ENCODE data around the gene PPP4R3B.
"Not testable (repeated sequence)": the region's sequence is repeated elsewhere in the genome, so short reads cannot be mapped to it uniquely, and the experiment has no call there.

The PPP4R3B gene

DNA sequence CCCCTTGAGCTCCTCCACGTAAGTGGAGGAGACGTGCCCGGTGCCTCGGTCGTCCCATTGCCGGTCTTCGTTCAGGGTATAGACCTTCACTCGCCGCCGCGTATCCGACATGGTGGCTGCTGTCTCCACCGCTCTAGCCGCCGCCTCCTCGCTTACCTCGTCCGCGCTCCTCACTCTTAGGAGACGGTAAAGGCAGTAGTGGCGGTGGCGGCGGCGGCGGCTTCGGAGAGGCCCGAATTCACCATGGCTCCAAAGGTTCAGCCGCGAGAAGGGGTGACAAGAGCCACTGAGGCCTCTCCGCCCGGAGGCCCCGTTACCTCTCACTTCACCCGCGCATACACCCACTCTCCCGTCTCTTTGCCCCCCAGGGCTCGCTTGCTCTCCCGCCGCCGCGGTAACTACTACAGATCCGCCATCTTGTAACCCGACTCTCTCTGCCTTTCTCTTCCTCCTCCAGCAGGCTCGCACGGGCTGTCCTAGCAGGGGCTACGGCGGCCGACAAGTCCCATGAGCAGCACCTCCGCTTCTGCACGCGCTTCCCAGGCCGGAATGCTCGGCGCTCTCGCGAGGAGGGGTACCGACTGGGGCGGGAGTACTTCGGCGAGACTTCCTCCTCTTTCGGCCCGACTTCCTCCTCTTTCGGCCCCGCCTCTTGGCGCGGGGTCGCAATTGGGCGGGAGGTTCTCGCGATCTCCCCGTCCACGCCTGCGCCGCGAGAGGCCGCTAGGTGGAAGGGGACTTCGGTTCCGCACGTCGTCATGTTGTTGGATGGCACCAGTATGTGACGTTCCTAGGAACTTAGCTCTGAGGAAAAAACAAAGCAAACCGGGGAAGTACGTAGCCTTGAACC lies at the start of gene PPP4R3B:
TSS of gene PPP4R3B (minus strand) at position 448 of the 850 bp plus-strand sequence. CDS start at position 111, 337 bp downstream.
- DNase-seq (ENCODE audit: low read depth): peak; percentile 99

DNA sequence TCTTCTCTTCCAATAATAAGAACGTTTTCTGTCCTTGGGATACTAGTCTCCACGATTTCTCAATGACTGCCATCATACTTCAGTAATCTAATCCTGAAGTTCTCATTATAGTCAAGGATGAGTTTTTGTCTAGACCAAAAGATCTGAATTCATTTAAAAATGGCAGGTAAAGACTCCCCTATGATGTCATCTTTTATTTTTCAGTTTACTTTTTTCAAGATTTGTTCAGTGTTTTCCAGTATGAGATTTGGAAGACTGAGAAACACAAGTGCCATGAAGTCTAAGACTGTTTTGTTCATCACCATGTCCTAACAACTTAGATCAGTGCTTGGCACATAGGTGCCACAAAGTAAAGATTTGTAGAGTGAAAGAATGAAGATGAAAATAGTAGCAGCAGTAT lies 35.8 kb upstream of the PPP4R3B start:
- no peak for DNase-seq (ENCODE audit: low read depth)

DNA sequence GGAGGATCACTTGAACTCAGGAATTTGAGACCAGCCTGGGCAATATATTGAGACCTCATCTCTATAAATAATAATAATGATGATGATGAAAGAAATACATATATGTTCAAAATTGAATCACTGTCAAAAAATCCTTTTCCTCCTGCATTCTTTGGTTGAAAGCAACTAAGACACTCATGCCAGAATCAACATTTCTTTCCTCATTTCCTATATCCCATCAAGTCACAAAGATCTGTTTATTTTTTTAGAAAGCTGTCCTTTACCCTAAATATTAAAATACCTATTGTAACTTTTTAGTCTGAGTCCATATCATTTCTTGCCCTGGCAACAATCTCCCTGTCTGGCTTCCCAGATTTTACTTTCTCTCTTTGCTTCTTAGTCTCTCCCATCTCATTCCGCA lies 31.8 kb upstream of the PPP4R3B start:
- no peak for DNase-seq (ENCODE audit: low read depth)

DNA sequence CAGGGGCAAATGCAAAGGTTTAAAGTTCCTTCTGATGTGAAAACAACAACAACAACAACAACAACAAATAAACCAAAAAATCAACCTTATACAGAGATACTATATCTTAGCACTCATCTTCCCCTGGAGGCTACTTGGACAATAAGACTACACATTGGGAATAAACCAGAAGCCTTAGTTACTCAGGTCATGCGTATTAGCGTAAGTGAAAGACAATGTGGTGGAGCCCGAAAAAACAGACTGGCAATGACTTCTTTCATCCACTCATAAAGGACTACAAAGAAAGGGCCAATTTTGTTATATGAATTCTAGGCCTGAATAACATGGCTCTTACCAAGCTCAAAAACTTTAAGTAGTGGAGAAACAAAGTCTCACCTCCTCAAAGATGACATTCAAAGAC lies 19.4 kb upstream of the PPP4R3B start:
- DNase-seq (ENCODE audit: low read depth): no peak

DNA sequence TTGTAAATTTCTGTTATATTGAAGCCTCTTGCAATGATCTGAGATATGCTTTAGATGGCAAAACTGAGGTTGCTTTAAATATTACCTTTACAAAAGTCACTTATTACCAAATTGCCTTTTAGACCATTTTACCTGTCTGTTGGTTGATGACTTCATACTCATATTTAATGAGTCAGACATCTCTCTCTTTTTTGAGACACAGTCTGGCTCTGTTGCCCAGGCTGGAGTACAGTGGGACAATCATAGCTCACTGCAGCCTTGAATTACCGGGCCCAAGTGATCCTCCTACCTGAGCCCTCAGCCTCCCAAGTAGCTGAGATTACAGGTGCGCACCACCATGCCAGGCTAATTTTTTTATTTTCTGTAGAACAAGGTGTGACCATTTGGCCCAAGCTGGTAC lies 11.5 kb upstream of the PPP4R3B start:
- no peak for DNase-seq (ENCODE audit: low read depth)

DNA sequence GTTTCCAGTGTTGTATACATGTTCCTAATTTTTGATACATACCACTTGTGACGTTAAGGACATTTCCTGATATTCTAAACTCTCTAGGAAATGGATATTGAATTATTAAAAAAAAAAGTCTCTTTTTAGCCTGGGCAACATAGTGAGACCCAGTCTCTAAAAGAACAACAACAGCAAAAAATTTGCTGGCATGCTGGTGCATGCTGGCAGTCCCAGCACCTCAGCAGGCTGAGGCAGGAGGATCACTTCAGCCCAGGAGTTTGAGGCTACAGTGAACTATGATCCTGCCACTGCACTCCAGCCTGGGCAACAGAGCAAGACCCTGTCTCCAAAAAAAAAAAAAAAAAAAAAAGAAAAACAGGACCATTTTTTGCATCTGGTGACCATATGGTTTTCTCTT lies 10.5 kb upstream of the PPP4R3B start:
- DNase-seq (ENCODE audit: low read depth): no peak

DNA sequence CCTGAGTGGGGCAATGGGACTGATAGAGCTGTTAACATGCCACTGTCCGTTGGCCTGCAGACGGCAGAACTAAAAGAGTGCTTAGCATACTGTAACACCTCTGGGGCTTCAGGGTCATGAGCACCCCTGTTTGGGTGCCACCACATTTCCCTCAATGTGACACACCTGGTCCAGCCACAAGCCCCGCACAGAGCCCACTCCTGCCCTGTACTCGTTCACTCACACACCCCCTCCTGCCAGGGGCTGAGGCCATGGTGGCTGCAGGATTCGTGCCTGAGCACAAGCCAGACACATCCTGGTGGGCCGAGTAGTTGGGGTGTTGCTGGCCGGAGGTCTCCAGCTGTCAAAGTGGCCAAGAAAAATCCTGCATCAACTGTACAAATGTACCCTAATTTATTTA lies 4.4 kb upstream of the PPP4R3B start:
- DNase-seq (ENCODE audit: low read depth): no peak

DNA sequence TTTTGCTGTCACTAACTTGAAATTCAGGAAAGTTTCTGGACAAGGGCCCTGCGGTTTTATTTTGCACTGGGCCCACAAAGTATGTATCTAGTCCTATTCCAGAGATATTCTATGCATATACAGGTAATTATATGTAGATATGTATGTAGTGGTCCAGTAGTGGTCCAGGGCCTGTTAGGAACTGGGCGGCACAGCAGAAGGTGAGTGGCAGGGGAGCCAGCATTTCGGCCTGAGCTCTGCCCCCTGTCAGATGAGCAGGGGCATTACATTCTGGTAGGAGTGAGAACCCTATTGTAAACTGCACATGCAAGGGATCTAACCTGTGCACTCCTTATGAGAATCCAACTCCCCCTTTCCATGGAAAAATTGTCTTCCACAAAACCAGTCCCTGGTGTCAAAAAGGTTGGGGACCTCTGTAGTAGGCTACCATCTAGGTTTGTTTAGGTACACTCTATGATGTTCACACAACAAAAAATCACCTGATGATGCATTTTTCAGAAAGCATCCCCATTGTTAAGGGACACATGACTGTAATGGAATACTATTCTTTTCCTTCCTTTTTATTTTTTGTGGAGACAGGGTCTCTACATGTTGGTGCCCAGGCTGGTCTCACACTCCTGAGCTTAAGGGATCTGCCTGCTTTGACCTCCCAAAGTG lies 2.8 kb upstream of the PPP4R3B start:
- DNase-seq (ENCODE audit: low read depth): peak; percentile 31

DNA sequence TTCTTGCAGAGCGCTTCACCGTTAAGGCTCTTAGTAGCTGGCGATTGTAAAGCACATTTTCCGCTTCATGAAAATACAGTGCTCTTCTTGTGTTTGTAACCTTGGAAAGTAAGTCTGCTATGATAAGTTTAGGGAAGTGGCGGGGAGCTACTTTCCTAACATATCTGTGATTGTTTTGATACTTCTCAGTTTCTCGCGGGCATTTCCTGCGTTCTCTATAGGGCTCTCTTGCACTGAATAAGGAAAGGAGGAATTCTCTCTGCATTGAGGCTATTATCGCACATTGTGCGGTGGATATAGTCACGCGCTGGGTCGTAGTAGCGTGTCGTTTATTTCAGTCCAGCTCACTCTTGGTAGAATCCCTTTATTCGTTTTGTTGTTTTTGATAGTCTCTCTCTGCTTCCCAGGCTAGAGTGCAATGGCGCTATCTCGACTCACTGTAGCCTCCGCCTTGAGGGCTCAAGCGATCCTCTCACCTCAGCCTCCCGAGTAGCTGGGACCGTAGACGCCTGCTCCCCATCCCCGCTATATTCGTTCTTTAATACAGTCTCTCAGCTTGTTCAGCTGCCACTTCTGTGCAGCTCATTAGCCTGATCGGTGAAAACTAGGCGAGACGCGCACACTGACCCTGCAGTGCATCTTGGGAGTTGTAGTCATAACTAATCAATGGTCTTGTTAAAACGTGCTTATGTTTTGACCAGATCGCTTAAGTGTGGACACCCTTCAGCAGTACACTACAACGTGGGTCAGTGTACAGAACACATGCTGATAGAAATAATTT lies 1.0 kb upstream of the PPP4R3B start:
- DNase-seq (ENCODE audit: low read depth): peak; percentile 54

DNA sequence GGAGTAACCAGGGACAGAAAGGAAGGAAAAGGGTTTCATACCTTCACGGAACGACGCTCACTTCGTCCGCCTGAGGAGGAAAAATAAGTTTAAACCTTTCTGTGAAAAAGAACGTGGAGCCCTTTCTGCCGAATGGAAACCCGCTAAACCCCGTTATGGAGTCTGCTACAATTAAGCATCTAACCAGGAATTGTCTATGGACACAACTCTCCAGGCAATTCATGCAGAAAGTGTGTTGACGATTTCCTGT lies 528 bp upstream of the PPP4R3B start:
- DNase-seq (ENCODE audit: low read depth): no peak

DNA sequence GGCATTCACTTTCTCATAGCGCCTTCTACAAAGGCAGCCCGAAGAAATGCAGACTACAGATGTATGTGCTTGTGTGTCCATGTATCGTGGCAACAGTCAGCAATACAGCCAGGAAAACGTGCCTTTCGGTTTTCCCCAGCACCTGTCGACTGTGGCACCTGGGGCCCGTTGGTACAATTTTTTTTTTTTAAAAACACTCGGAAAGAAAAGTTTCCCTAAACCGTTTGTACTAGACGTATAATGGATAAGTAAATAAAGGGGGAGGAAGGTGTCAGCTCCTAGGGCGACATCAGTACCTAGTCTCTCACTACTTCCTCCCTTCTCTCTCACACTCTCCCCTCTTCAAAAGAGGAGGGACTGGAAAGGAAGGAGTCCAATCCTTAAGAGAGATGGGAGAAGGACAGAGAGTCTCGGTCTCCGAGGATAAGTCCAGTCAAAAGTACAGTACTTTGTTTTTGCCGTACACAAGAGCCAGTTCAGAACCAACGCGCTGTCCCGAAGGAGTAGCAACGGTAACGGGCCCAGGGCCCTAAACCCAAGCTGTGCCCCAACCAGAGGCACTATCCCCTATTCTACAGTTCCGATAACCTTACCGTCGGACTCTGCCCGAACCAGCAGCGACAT lies 759 bp downstream of the PPP4R3B start:
- DNase-seq (ENCODE audit: low read depth): no peak

DNA sequence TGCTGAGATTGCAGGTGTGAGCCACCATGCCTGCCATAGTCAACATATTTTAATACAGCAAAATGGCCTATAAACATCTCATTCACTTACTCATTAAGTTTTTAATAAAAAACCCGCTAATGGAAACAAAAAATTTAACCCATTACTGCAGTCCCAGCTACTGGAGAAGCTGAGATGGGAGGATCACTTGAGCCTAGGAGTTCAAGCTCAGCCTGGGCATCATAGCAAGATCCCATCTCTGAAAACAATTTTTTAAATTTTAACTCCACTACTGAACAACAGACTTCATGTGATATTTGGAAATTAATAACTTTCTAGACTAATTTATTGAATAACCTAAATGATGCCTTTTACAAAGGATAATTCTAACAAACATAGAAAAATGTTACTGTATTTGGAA lies 5.4 kb downstream of the PPP4R3B start:
- no peak for DNase-seq (ENCODE audit: low read depth)

DNA sequence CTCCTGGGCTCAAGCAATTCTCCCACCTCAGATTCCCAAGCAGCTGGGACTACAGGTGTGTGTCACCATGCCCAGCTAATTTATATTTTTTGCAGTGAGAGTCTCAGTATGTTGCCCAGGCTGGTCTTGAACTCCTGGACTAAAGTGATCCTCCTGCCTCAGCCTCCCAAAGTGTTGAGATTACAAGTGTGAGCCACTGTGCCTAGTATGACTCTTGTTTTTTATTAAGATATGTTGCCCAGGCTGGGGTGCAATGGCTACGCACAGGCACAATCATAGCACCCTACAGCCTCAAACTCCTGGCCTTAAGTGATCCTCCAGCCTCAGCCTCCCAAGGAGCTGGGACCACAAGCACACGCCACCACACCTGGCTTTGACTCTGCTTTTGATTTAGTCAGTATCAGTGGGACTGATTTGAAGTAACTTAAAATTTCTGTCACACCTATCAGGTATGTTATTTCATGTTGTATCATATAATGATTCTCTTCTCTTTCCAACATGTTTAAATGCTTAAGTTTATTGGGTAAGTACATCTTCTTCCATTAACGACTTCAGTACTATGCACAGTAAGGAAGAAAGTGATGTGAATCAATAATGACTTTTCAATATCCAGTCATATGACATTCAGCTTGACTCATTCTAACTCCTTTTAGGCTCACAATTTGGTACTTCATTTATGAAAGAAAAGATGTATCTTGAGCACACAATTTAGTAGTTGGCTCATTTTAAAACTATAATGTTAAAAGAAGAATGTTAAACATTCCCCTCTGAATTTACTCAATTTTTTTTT lies 6.3 kb downstream of the PPP4R3B start:
- DNase-seq (ENCODE audit: low read depth): no peak

DNA sequence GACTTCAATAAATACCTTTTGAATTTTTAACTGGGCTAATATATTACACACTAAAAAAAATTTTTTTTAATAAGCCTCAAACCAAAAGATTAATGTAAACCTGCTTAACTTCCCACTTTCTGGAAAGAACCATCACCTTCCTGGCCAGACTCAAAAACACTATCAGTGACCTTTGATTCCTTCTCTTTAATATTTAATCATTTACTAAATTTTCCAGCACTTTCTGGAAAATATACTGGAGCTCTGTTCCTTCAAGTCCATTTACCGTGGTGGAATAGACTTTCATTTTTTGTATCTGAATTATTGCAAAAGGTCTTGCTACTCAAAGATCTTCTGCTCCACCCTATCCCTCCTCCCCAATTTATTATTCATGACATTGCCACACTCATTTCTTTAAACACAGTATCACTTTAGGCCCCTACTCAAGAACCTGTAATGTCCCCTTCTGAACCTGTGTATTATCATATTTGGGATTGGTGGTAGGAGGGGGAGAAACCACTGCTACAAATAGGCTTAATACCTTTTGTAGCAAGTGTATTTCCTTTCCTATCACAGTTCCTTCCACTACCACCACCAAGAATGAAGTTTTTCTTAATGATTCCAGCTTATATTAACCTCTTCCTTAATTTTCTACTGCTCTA lies 7.4 kb downstream of the PPP4R3B start:
- no peak for DNase-seq (ENCODE audit: low read depth)

DNA sequence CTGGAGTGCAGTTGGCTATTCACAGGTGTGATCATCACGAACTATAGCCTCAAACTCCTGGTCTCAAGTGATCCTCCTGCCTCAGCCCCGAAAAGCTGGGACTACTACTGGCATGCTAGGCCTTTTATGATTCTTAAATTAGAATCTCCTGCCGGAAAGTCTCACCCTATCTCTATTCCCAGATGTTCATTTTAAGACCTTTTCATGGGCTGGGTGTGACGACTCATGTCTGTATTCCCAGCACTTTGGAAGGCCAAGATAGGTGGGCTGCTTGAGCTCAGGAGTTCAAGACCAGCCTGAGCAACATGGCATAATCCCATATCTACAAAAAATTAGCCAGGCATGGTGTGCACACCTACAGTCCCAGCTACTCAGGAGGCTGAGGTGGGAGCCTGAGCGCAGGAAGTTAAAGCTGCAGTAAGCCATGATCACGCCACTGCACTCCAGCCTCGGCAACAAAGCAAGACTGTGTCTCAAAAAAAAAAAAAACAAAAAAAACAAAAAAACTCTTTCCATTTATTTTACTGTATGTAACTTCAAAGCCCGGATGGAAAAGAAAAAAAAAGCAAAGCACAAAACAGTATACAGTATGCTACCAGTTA lies 8.1 kb downstream of the PPP4R3B start:
- DNase-seq (ENCODE audit: low read depth): no peak

DNA sequence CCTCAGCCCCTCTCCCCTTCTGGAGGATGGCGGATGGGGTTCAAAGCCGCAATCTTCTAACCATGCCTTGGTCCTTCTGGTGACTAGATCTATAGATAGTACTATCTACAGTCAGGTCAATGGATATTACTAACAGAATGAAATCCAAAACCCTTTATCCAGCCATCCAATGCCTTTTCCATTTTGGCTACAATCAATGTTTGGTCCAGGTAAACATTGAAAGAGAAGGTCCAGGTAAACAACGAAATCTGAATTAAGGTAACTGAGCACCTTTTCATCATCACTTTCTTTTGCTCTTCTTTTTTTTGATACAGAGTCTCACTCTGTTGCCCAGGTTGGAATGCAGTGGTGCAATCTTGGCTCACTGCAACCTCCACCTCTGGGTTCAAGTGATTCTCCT lies 9.7 kb downstream of the PPP4R3B start:
- no peak for DNase-seq (ENCODE audit: low read depth)

DNA sequence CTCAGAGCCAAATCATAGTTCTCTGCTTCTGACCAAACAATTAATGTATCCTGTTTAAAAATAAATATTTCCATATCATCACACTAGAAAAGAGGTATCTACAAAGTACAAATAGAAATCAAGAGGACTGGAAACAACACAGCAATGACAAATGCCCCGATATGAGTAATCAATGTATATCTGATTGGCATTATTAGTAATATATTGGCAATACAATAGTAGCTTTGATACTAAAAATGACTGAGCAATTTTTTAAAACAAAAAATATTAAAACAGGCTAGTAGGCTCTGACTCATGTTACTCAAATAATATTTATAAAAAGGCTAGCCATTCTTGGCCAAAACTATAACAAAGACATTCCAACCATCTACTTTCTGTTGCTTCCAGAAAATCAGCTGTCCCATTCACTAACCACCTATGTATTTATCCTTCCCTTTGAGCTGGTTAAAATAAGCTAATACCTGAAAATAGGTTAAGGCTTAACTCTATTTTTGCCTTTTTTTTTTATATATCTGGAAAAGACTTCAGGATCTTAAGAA lies 13.3 kb downstream of the PPP4R3B start:
- no peak for DNase-seq (ENCODE audit: low read depth)

DNA sequence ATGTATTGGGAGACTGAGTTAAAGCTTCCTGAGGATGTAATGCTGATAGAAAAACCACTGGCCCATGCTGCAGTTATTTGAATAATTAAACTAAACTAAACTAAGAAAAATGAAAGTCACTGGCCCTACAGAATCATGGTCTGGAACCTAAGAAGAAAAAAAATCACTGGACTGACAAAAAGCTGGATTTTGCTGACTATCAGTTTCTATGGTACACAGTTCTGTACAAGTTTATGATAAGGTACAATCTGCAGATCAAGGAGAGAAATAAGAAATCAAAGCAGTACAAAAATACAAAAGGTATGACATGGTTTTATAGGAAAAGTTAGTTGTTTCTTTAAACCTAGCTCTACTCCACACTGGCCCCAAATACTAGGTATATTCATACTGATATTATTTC lies 15.6 kb downstream of the PPP4R3B start:
- DNase-seq (ENCODE audit: low read depth): no peak

DNA sequence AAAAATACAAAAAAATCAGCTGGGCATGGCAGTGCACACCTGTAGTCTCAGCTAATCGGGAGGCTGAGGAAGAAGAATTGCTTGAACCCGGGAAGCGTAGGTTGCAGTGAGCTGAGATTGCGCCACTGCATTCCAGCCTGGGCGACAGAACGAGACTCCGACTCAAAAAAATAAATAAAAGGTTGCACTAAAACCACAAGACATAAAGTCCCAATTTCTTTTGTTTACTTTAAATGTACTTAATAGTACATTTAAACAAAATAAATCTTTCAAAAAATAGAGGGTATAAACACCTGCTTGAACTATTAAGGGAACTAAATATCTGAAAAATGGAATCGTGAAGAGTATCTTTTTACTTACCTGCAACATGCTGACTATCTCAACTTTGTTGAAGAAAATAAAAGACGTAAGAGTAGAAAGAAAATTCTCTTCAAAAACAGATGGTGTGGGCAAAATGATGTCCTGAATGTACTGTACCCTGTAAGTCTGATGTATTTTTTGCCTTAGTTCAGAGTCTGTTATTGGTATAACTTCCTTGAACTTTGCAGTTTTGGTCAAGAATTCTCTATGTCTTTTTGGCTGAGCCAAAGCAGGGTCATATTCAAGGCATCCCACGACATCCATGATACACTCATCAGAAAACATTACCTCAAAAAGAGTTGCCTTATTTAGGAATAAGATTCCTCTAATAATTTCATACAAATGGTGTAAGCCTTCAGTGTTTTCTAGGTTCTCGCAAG lies 19.2 kb downstream of the PPP4R3B start:
- no peak for DNase-seq (ENCODE audit: low read depth)

DNA sequence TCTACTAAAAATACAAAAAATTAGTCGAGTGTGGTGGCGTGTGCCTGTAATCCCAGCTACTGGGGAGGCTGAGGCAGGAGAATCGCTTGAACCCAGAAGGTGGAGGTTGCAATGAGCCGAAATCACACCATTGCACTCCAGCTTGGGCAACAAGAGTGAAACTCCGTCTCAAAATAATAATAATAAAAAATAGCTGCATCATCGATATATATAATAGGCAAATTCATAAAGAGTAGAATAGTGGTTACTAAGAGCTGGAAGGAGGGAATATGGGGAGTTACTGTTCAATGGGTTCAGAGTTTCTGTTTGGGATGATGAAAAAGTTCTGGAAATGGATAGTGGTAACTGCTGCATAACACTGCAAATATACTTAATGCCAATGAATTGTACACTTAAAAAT lies 20.6 kb downstream of the PPP4R3B start:
- DNase-seq (ENCODE audit: low read depth): not testable (repeated sequence)
